CD14-positive monocyte (primary cell): ENCODE data around the gene TBL3. TPM values are rescaled to one million over a fixed set of nuclear protein-coding genes. Genes with fewer than 3 reads are reported as not detected.

Experiments used
- DNase-seq, 3 donors: peaks; one replicate each; pipeline ENCODE4 v3.0.0-alpha.2; 2011 to 2022
- H2AFZ ChIP-seq: 2 replicates; pipeline ENCODE4 v1.6.0; 2012; ENCODE audit warnings: mild to moderate bottlenecking, low read depth, low read length, inconsistent platforms; ENCODE audit not compliant: insufficient read depth, poor library complexity, severe bottlenecking
- H3K27ac ChIP-seq, 2 donors: 1 replicate in 1 of 2; 2 replicates in 1 of 2; pipeline ENCODE4 v1.5.1; 2012 to 2013; ENCODE audit warnings: low read length in 2 of 2, control low read depth in 1 of 2, inconsistent platforms in 1 of 2, low read depth in 1 of 2, mild to moderate bottlenecking in 1 of 2
- H3K27me3 ChIP-seq, 2 donors: one replicate each; pipeline versions ENCODE4 v1.6.0 to v1.6.1; 2011 to 2013; ENCODE audit warnings: low read length in 2 of 2; ENCODE audit not compliant: control insufficient read depth in 2 of 2, insufficient read depth in 2 of 2
- H3K36me3 ChIP-seq, 2 donors: replicated peaks in 1 of 2; 1 replicate in 1 of 2; 2 replicates in 1 of 2; pipeline versions ENCODE4 v1.5.1 to v1.6.1; 2012 to 2013; ENCODE audit warnings: low read length in 2 of 2, control low read depth in 1 of 2, inconsistent platforms in 1 of 2, mild to moderate bottlenecking in 1 of 2; ENCODE audit not compliant: insufficient read depth in 2 of 2, control insufficient read depth in 1 of 2
- H3K4me1 ChIP-seq, 2 donors: 1 replicate in 1 of 2; 2 replicates in 1 of 2; pipeline versions ENCODE4 v1.5.1 to v1.6.1; 2012 to 2013; ENCODE audit warnings: low read length in 2 of 2, control low read depth in 1 of 2, inconsistent platforms in 1 of 2, mild to moderate bottlenecking in 1 of 2, moderate library complexity in 1 of 2; ENCODE audit not compliant: insufficient read depth in 2 of 2, control insufficient read depth in 1 of 2
- H3K4me2 ChIP-seq: replicated peaks from 2 replicates; pipeline ENCODE3; 2012; ENCODE audit warnings: low read length, moderate library complexity, mild to moderate bottlenecking; ENCODE audit not compliant: poor library complexity, severe bottlenecking; ENCODE audit errors: extremely low read depth
- H3K4me3 ChIP-seq, 3 experiments: fragments of 200-600 bp in 1 of 3; sonication (generic) in 1 of 3; replicated peaks in 1 of 3; 1 replicate in 2 of 3; 2 replicates in 1 of 3; pipeline ENCODE4 v1.5.1; 2011 to 2013; ENCODE audit warnings: low read length in 3 of 3, mild to moderate bottlenecking in 3 of 3, control low read depth in 2 of 3, low read depth in 2 of 3, inconsistent platforms in 1 of 3, moderate library complexity in 1 of 3
- H3K79me2 ChIP-seq: 2 replicates; pipeline ENCODE4 v1.6.0; 2012; ENCODE audit warnings: mild to moderate bottlenecking, control low read depth, inconsistent platforms, low read length, moderate library complexity; ENCODE audit not compliant: insufficient read depth
- H3K9ac ChIP-seq: 2 replicates; pipeline ENCODE4 v1.6.0; 2017; ENCODE audit warnings: low read length, mild to moderate bottlenecking; ENCODE audit not compliant: insufficient read depth, poor library complexity, severe bottlenecking
- H3K9me3 ChIP-seq, 2 donors: replicated peaks in 1 of 2; 1 replicate in 1 of 2; 2 replicates in 1 of 2; pipeline versions ENCODE4 v1.5.1 to v1.6.1; 2012 to 2013; ENCODE audit warnings: low read length in 2 of 2, control low read depth in 1 of 2; ENCODE audit not compliant: control insufficient read depth in 1 of 2, insufficient read depth in 1 of 2
- H4K20me1 ChIP-seq: 2 replicates; pipeline ENCODE4 v1.6.0; 2012; ENCODE audit warnings: mild to moderate bottlenecking, low read length, control low read depth, moderate library complexity; ENCODE audit not compliant: insufficient read depth
- H3K27ac Mint-ChIP-seq, 7 donors: one replicate each; pipeline ENCODE4 v1.8.0; 2020; ENCODE audit warnings: mild to moderate bottlenecking in 7 of 7, mixed read lengths in 7 of 7, moderate library complexity in 6 of 7, inconsistent platforms in 2 of 7
- H3K27me3 Mint-ChIP-seq, 3 donors: one replicate each; pipeline ENCODE4 v1.8.0; 2021 to 2022; ENCODE audit warnings: low read depth in 3 of 3, mild to moderate bottlenecking in 3 of 3, mixed read lengths in 3 of 3, moderate library complexity in 3 of 3, inconsistent platforms in 1 of 3
- H3K36me3 Mint-ChIP-seq, 2 donors: one replicate each; pipeline ENCODE4 v1.8.0; 2020; ENCODE audit warnings: mixed read lengths in 2 of 2, inconsistent platforms in 1 of 2, mild to moderate bottlenecking in 1 of 2
- H3K4me1 Mint-ChIP-seq: one replicate; pipeline ENCODE4 v1.8.0; 2020; ENCODE audit warnings: mild to moderate bottlenecking, mixed read lengths
- H3K4me3 Mint-ChIP-seq, 2 donors: one replicate each; pipeline ENCODE4 v1.8.0; 2020; ENCODE audit warnings: mild to moderate bottlenecking in 2 of 2, mixed read lengths in 2 of 2, moderate library complexity in 1 of 2
- H3K9me3 Mint-ChIP-seq, 7 donors: one replicate each; pipeline ENCODE4 v1.8.0; 2020 to 2022; ENCODE audit warnings: mixed read lengths in 7 of 7, mild to moderate bottlenecking in 6 of 7, moderate library complexity in 6 of 7, inconsistent platforms in 2 of 7
- CTCF ChIP-seq: fragments of 200-600 bp; IDR thresholded peaks from one replicate; pipeline ENCODE4 v1.8.0; 2022; ENCODE audit warnings: antibody characterized with exemption, mild to moderate bottlenecking
- WGBS: methylation state at CpG from one replicate; pipeline ENCODE4 v1.1.5; 2013; ENCODE audit warnings: missing lambda C conversion rate; ENCODE audit not compliant: insufficient coverage; 5-methylcytosine and 5-hydroxymethylcytosine counted together
- intact Hi-C, 2 donors: fragments of 100-400 bp; cut with micrococcal nuclease; formaldehyde crosslinking; loops; one replicate each; pipeline versions ENCODE4 v1.15.0 to v1.15.1; 2023
- polyA plus RNA-seq, 3 donors: library from polyadenylated mRNA; depleted of rRNA in 1 of 3; unstranded in 2 of 3; stranded (reverse) in 1 of 3; fragments of 300-500 nt in 2 of 3; fragments of >200 nt in 1 of 3; fragmentation: Illumina TruSeq in 2 of 3; gene quantifications; 1 replicate in 2 of 3; 2 replicates in 1 of 3; pipeline ENCODE4 v1.2.3, GENCODE V29; 2012 to 2021

Gene TBL3
- polyA plus RNA-seq, 3 donors: 33.9 to 37.8 (median 36.0) TPM

GRCh38 chr16:1978476-1979120, 6.7 kb downstream of the TBL3 start:
- Mint-ChIP-seq H3K9me3 (peaks cover 0 to 12% (median 5%) of the 10 kb centered on the region in 7 donors), H3K4me3 (peak overlapping the region in 1 of 2 donors; percentile 57), H3K4me1 (peaks cover 6% of the 10 kb centered on the region), H3K36me3 (peaks cover 49 to 55% of the 10 kb centered on the region in 2 donors), H3K27ac (no peak overlapping the region), H3K27me3 (peaks cover 46 to 61% (median 49%) of the 10 kb centered on the region in 3 donors)
- Histone ChIP-seq H3K4me2 (no peak overlapping the region), H3K79me2 (no peaks in the 10 kb centered on the region), H4K20me1 (peaks cover 4% of the 10 kb centered on the region), H3K27ac (no peak overlapping the region), H3K9me3 (peaks cover 0 to 17% of the 10 kb centered on the region in 2 donors), H3K4me1 (peaks cover 8 to 11% of the 10 kb centered on the region in 2 donors), H2AFZ (no peak overlapping the region), H3K36me3 (peaks cover 45 to 47% of the 10 kb centered on the region in 2 donors), H3K9ac (no peak overlapping the region), H3K27me3 (peaks cover 30 to 48% of the 10 kb centered on the region in 2 donors), H3K4me3 (no peak overlapping the region)
- DNase-seq: no peak
- WGBS: 93% methylated on average over 36 of the region's 37 CpGs
- no peak for TF ChIP-seq CTCF
- intact Hi-C loops: no loop called here

GRCh38 chr16:1979271-1980029, 7.6 kb downstream of the TBL3 start:
- no peak overlapping the region for H3K9ac ChIP-seq
- H3K4me3 ChIP-seq: no peak overlapping the region
- no peak overlapping the region for H3K27ac Mint-ChIP-seq
- DNase-seq: no peak
- H3K27me3 ChIP-seq: peaks cover 30 to 48% of the 10 kb centered on the region in 2 donors
- peaks cover 9 to 17% of the 10 kb centered on the region in 2 donors for H3K4me1 ChIP-seq
- intact Hi-C loops: no loop called here
- no peaks in the 10 kb centered on the region for H3K79me2 ChIP-seq
- H2AFZ ChIP-seq: no peak overlapping the region
- H3K4me3 Mint-ChIP-seq: peak overlapping the region in 1 of 2 donors; percentile 53
- H3K4me1 Mint-ChIP-seq: peaks cover 6% of the 10 kb centered on the region
- peaks cover 4% of the 10 kb centered on the region for H4K20me1 ChIP-seq
- H3K36me3 ChIP-seq: peaks cover 41 to 43% of the 10 kb centered on the region in 2 donors
- 28% methylated on average over 42 of the region's 70 CpGs for WGBS
- H3K27ac ChIP-seq: no peak overlapping the region
- H3K4me2 ChIP-seq: no peak overlapping the region
- H3K36me3 Mint-ChIP-seq: peaks cover 45 to 48% of the 10 kb centered on the region in 2 donors
- H3K27me3 Mint-ChIP-seq: peaks cover 46 to 63% (median 49%) of the 10 kb centered on the region in 3 donors
- peaks cover 0 to 12% (median 5%) of the 10 kb centered on the region in 7 donors for H3K9me3 Mint-ChIP-seq
- no peak for TF ChIP-seq CTCF
- H3K9me3 ChIP-seq: peaks cover 0 to 17% of the 10 kb centered on the region in 2 donors
